Measurements from ENCODE around the gene CPM. TPM values are rescaled to one million over a fixed set of nuclear protein-coding genes. Genes with fewer than 3 reads are reported as not detected.
A peak's percentile ranks its signal among the peaks of the same experiment; 100 is the strongest.

Gene CPM
- polyA plus RNA-seq, 1 donor (not counting 4 experiments of a cell fraction or from before 2014, with no cell fraction given), result 2.5 TPM

GRCh38 chr12:68932128-68932960 is 627 bp downstream of the CPM start:
- H4K20me1 ChIP-seq (ENCODE audit: control insufficient read depth, extremely low read depth, insufficient read depth, low read length), result no peaks in the 10 kb centered on the region
- no peaks in the 10 kb centered on the region for H3K9me3 ChIP-seq (ENCODE audit: control insufficient read depth, low read depth, low read length)
- dilution Hi-C loops (cut with MboI; ENCODE audit: extremely low pct_ligation_motif_present, low sequenced_read_pairs), result no loop called here
- H3K9ac ChIP-seq (ENCODE audit: control insufficient read depth, extremely low read depth, insufficient read depth, low read length), result peak overlapping the region; percentile 13
- FAIRE-seq (peak; percentile 55), DNase-seq (ENCODE audit: low read depth, low spot score) (no peak)
- H3K4me2 ChIP-seq (ENCODE audit: control insufficient read depth, extremely low read depth, insufficient read depth, low read depth, low read length), result peak overlapping the region; percentile 79
- H3K27ac ChIP-seq (ENCODE audit: control insufficient read depth, insufficient read depth, low read length), result no peak overlapping the region
- no peaks in the 10 kb centered on the region for H3K4me1 ChIP-seq (ENCODE audit: control insufficient read depth, extremely low read depth, insufficient read depth, low read length)
- peak overlapping the region; percentile 90 for H2AFZ ChIP-seq (ENCODE audit: control insufficient read depth, low read length)
- H3K9me1 ChIP-seq (ENCODE audit: control insufficient read depth, extremely low read depth, insufficient read depth, low read length), result no peaks in the 10 kb centered on the region
- H3K4me3 ChIP-seq (ENCODE audit: control insufficient read depth in 2 of 3, extremely low read depth in 1 of 3, insufficient read depth in 2 of 3, low read depth in 1 of 3, low read length in 3 of 3), result peak overlapping the region; percentile 50 to 67 (median 65)
- no peaks in the 10 kb centered on the region for H3K36me3 ChIP-seq (ENCODE audit: control insufficient read depth in 2 of 2, extremely low read depth in 1 of 2, insufficient read depth in 2 of 2, low read length in 2 of 2)
- H3K79me2 ChIP-seq (ENCODE audit: control insufficient read depth, insufficient read depth, low read length), result no peaks in the 10 kb centered on the region
- TF ChIP-seq CTCF (optimal IDR thresholded peaks at IDR 0.05 in 1 of 3, IDR thresholded peaks at IDR 0.05 in 1 of 3, conservative IDR thresholded peaks at IDR 0.05 in 1 of 3; ENCODE audit: extremely low read depth in 1 of 3, insufficient read depth in 2 of 3, low read length in 3 of 3) (no peak), EZH2 (IDR thresholded peaks at IDR 0.05; ENCODE audit: low read length) (no peak)
- H3K27me3 ChIP-seq (ENCODE audit: control insufficient read depth, extremely low read depth, insufficient read depth, low read length), result peaks cover 7% of the 10 kb centered on the region

GRCh38 chr12:68930178-68930577 is 2.8 kb downstream of the CPM start:
- Histone ChIP-seq H3K79me2 (ENCODE audit: control insufficient read depth, insufficient read depth, low read length) (no peaks in the 10 kb centered on the region), H3K4me2 (ENCODE audit: control insufficient read depth, extremely low read depth, insufficient read depth, low read depth, low read length) (no peak overlapping the region), H3K27me3 (ENCODE audit: control insufficient read depth, extremely low read depth, insufficient read depth, low read length) (peaks cover 7% of the 10 kb centered on the region), H3K9ac (ENCODE audit: control insufficient read depth, extremely low read depth, insufficient read depth, low read length) (no peak overlapping the region), H3K4me3 (ENCODE audit: control insufficient read depth in 2 of 3, extremely low read depth in 1 of 3, insufficient read depth in 2 of 3, low read depth in 1 of 3, low read length in 3 of 3) (no peak overlapping the region), H3K4me1 (ENCODE audit: control insufficient read depth, extremely low read depth, insufficient read depth, low read length) (no peaks in the 10 kb centered on the region), H4K20me1 (ENCODE audit: control insufficient read depth, extremely low read depth, insufficient read depth, low read length) (no peaks in the 10 kb centered on the region), H3K27ac (ENCODE audit: control insufficient read depth, insufficient read depth, low read length) (no peak overlapping the region), H3K36me3 (ENCODE audit: control insufficient read depth in 2 of 2, extremely low read depth in 1 of 2, insufficient read depth in 2 of 2, low read length in 2 of 2) (no peaks in the 10 kb centered on the region), H3K9me1 (ENCODE audit: control insufficient read depth, extremely low read depth, insufficient read depth, low read length) (no peaks in the 10 kb centered on the region), H2AFZ (ENCODE audit: control insufficient read depth, low read length) (no peak overlapping the region), H3K9me3 (ENCODE audit: control insufficient read depth, low read depth, low read length) (no peaks in the 10 kb centered on the region)
- dilution Hi-C loops (cut with MboI; ENCODE audit: extremely low pct_ligation_motif_present, low sequenced_read_pairs), result no loop called here
- DNase-seq (ENCODE audit: low read depth, low spot score) (no peak), FAIRE-seq (no peak)
- no peak for TF ChIP-seq CTCF (optimal IDR thresholded peaks at IDR 0.05 in 1 of 3, IDR thresholded peaks at IDR 0.05 in 1 of 3, conservative IDR thresholded peaks at IDR 0.05 in 1 of 3; ENCODE audit: extremely low read depth in 1 of 3, insufficient read depth in 2 of 3, low read length in 3 of 3)
- TF ChIP-seq EZH2 (IDR thresholded peaks at IDR 0.05; ENCODE audit: low read length), result no peak

Measured in keratinocyte (primary cell).